Stimulated activated CD4-positive, alpha-beta T cell treated with anti-CD3 and anti-CD28 coated beads, TNF-alpha, amount 100 ng/mL, for 4 hours (primary cell): Measurements from ENCODE around the gene FOXB2.
"Not testable (repeated sequence)": the region's sequence is repeated elsewhere in the genome, so short reads cannot be mapped to it uniquely, and the experiment has no call there.

Source experiments
- DNase-seq, 3 experiments: peaks; one replicate each; pipeline ENCODE4 v3.0.0-alpha.2; 2020; ENCODE audit warnings: low read depth in 3 of 3

FOXB2 gene

GRCh38 chr9:77019236-77019925 lies at the start of gene FOXB2:
FOXB2 (plus strand) TSS chr9:77019655; CDS start chr9:77019655, 0 bp downstream.
- no peak for DNase-seq

- no peak for DNase-seq
These were observed 49.7 kb upstream of the FOXB2 start for GRCh38 chr9:76969716-76970115.

GRCh38 chr9:76978831-76979230 lies 40.6 kb upstream of the FOXB2 start:
- DNase-seq, result not testable (repeated sequence)

GRCh38 chr9:76980566-76980965 lies 38.9 kb upstream of the FOXB2 start:
- DNase-seq, result no peak

GRCh38 chr9:76984486-76984885 lies 35.0 kb upstream of the FOXB2 start:
- no peak for DNase-seq

- DNase-seq, result no peak
These were observed 33.9 kb upstream of the FOXB2 start for GRCh38 chr9:76985581-76985980.

- DNase-seq, result no peak
These were observed 31.8 kb upstream of the FOXB2 start for GRCh38 chr9:76987594-76988200.

- DNase-seq, result no peak
These were observed 30.5 kb upstream of the FOXB2 start for GRCh38 chr9:76988941-76989340.

- DNase-seq, result no peak
These were observed 30.0 kb upstream of the FOXB2 start for GRCh38 chr9:76989501-76989900.

- no peak for DNase-seq
These were observed 22.8 kb upstream of the FOXB2 start for GRCh38 chr9:76996700-76997099.

- DNase-seq, result no peak
These were observed 20.2 kb upstream of the FOXB2 start for GRCh38 chr9:76999261-76999660.

GRCh38 chr9:77000330-77000729 lies 19.1 kb upstream of the FOXB2 start:
- no peak for DNase-seq

- no peak for DNase-seq
These were observed 16.1 kb upstream of the FOXB2 start for GRCh38 chr9:77003366-77003765.

- no peak for DNase-seq
These were observed 14.2 kb upstream of the FOXB2 start for GRCh38 chr9:77005216-77005615.

- DNase-seq, result no peak
These were observed 8.9 kb upstream of the FOXB2 start for GRCh38 chr9:77010527-77010926.

GRCh38 chr9:77011973-77012821 lies 7.3 kb upstream of the FOXB2 start:
- peak in 2 of 3 experiments; percentile 20 to 44 for DNase-seq

GRCh38 chr9:77013206-77013931 lies 6.1 kb upstream of the FOXB2 start:
- no peak for DNase-seq

- DNase-seq, result no peak
These were observed 5.4 kb upstream of the FOXB2 start for GRCh38 chr9:77013932-77014596.

- DNase-seq, result no peak
These were observed 4.7 kb upstream of the FOXB2 start for GRCh38 chr9:77014597-77015263.

- no peak for DNase-seq
These were observed 4.0 kb upstream of the FOXB2 start for GRCh38 chr9:77015327-77016048.
